K562 (cell line): ENCODE data around the gene HEXD. TPM values are rescaled to one million over a fixed set of nuclear protein-coding genes. Genes with fewer than 3 reads are reported as not detected.

Experiments
- ATAC-seq: fragments of 200-7000 bp; cut with Tn5 transposase; 3 replicates; pipeline ENCODE4 v1.9.1; 2020; ENCODE audit warnings: moderate library complexity
- BruUV-seq: library from RNA; stranded (reverse); fragments of 400-500 nt; replicated peaks from 2 replicates; lab custom pipeline; 2021; lab: Mats Ljungman, UMichigan
- CTCF ChIA-PET: fragments of 300-600 bp; formaldehyde crosslinking; extraction: SDS; loops from one replicate; lab custom pipeline; 2021; ENCODE audit warnings: low intra/inter-chr PET ratio; lab: Yijun Ruan, JAX
- POLR2A ChIA-PET: fragments of 300-600, 350-650 bp; sonication (Branson Sonifier 250); formaldehyde crosslinking; extraction: SDS; loops from one replicate; lab custom pipeline; 2021; ENCODE audit warnings: antibody characterized with exemption, inconsistent platforms; lab: Yijun Ruan, JAX
- DNase-seq, 4 experiments: peaks; one replicate each; pipeline versions ENCODE4 v3.0.0 to v3.0.0-alpha.2; 2011 to 2018; ENCODE audit warnings: low spot score in 3 of 4, mixed read lengths in 3 of 4; ENCODE audit errors: extremely low read depth in 1 of 4
- FAIRE-seq: peaks from 2 replicates; lab custom pipeline; 2011; peaks lifted over from hg19 to GRCh38; lab: Jason Lieb, UNC
- H2AFZ ChIP-seq: 2 replicates; pipeline ENCODE4 v1.6.0; 2011; ENCODE audit warnings: low read depth, low read length, control low read depth, inconsistent platforms
- H3K27ac ChIP-seq: fragments of 200-600 bp; 3 replicates; pipeline ENCODE4 v1.8.0; 2011; ENCODE audit warnings: low read depth, mild to moderate bottlenecking, control low read depth, inconsistent platforms, low read length, moderate library complexity, mixed read lengths; ENCODE audit errors: extremely low read depth
- H3K27me3 ChIP-seq, 2 experiments: fragments of 300-600 bp in 1 of 2; 2 replicates in 1 of 2; 3 replicates in 1 of 2; pipeline versions ENCODE4 v1.6.0 to v1.8.0; 2011; ENCODE audit warnings: inconsistent platforms in 2 of 2, low read length in 2 of 2, mild to moderate bottlenecking in 1 of 2, mixed read lengths in 1 of 2, moderate library complexity in 1 of 2; ENCODE audit not compliant: control insufficient read depth in 2 of 2, insufficient read depth in 2 of 2
- H3K36me3 ChIP-seq: fragments of 300-600 bp; 3 replicates; pipeline ENCODE4 v1.8.0; 2011; ENCODE audit warnings: mild to moderate bottlenecking, low read length, inconsistent platforms; ENCODE audit not compliant: control insufficient read depth, insufficient read depth
- H3K4me1 ChIP-seq, 2 experiments: fragments of 200-600 bp in 1 of 2; replicated peaks in 1 of 2; 2 replicates in 1 of 2; 3 replicates in 1 of 2; pipeline versions ENCODE4 v1.5.1 to v1.8.0; 2011; ENCODE audit warnings: inconsistent platforms in 2 of 2, low read length in 2 of 2, mild to moderate bottlenecking in 1 of 2, mixed read lengths in 1 of 2, moderate library complexity in 1 of 2; ENCODE audit not compliant: control insufficient read depth in 2 of 2, insufficient read depth in 2 of 2
- H3K4me2 ChIP-seq: 2 replicates; pipeline ENCODE4 v1.6.1; 2011; ENCODE audit warnings: low read length, control low read depth, inconsistent platforms, mixed read lengths; ENCODE audit not compliant: insufficient read depth
- H3K4me3 ChIP-seq: fragments of 200-600 bp; sonication (generic), shearing (Covaris generic); 2 replicates; pipeline ENCODE4 v1.5.1; 2016; ENCODE audit warnings: control low read depth, inconsistent platforms
- H3K79me2 ChIP-seq: fragments of 200-600 bp; 3 replicates; pipeline ENCODE4 v1.8.0; 2011; ENCODE audit warnings: low read length, inconsistent platforms; ENCODE audit not compliant: control insufficient read depth, insufficient read depth
- H3K9ac ChIP-seq, 2 experiments: 2 replicates each; pipeline versions ENCODE4 v1.6.0 to v1.6.1; 2011; ENCODE audit warnings: low read depth in 2 of 2, low read length in 2 of 2, control low read depth in 1 of 2, inconsistent platforms in 1 of 2, mild to moderate bottlenecking in 1 of 2, mixed read lengths in 1 of 2; ENCODE audit not compliant: insufficient read depth in 1 of 2
- H3K9me1 ChIP-seq: one replicate; pipeline ENCODE4 v1.6.0; 2011; ENCODE audit warnings: inconsistent platforms, mild to moderate bottlenecking, low read length, moderate library complexity; ENCODE audit not compliant: control insufficient read depth, insufficient read depth
- H3K9me3 ChIP-seq: replicated peaks from 2 replicates; pipeline ENCODE4 v1.5.1; 2011; ENCODE audit warnings: low read depth, low read length, inconsistent platforms; ENCODE audit not compliant: control insufficient read depth, insufficient read depth
- H4K20me1 ChIP-seq: replicated peaks from 2 replicates; pipeline ENCODE4 v1.6.1; 2011; ENCODE audit warnings: low read length, inconsistent platforms, mixed read lengths; ENCODE audit not compliant: control insufficient read depth, insufficient read depth
- ATF1 ChIP-seq, 2 experiments: fragments of 450-650 bp in 1 of 2; IDR thresholded peaks; 2 replicates each; pipeline ENCODE4 v1.6.1; 2016; ENCODE audit warnings: missing compliant biosample characterization in 1 of 2, missing genetic modification characterization in 1 of 2
- CXXC5 ChIP-seq: fragments of 250-450 bp; sonication (Bioruptor Pico); IDR thresholded peaks from 2 replicates; pipeline ENCODE4 v1.8.0; 2022; ENCODE audit warnings: inconsistent platforms, mild to moderate bottlenecking, moderate library complexity
- EP400 ChIP-seq: fragments of 450-650 bp; IDR thresholded peaks from 2 replicates; pipeline ENCODE4 v1.6.1; 2017; ENCODE audit warnings: antibody characterized with exemption, mild to moderate bottlenecking, moderate library complexity
- FOXK2 ChIP-seq, 2 experiments: fragments of 450-650 bp; IDR thresholded peaks in 1 of 2; conservative IDR thresholded peaks in 1 of 2; 2 replicates each; pipeline ENCODE4 v1.6.1; 2016; ENCODE audit warnings: low read depth in 2 of 2, mild to moderate bottlenecking in 1 of 2
- HBP1 ChIP-seq: fragments of 450-650 bp; formaldehyde crosslinking; IDR thresholded peaks from 2 replicates; pipeline ENCODE4 v1.4.0; 2022; ENCODE audit warnings: missing genetic modification characterization
- HNRNPL ChIP-seq: fragments of 200-400 bp; formaldehyde crosslinking; IDR thresholded peaks from 2 replicates; pipeline ENCODE4 v1.6.1; 2017; ENCODE audit warnings: low read depth, mild to moderate bottlenecking, low read length
- MNT ChIP-seq, 2 experiments: fragments of 450-650 bp; conservative IDR thresholded peaks; 2 replicates each; pipeline ENCODE4 v1.6.1; 2017; ENCODE audit warnings: mild to moderate bottlenecking in 2 of 2, moderate library complexity in 2 of 2
- MYNN ChIP-seq, 2 experiments: sonication (generic); formaldehyde crosslinking in 1 of 2; IDR thresholded peaks; 2 replicates each; pipeline versions ENCODE4 v1.5.0 to v1.6.1; 2016 to 2020; ENCODE audit warnings: antibody characterized with exemption in 1 of 2, missing genetic modification reagents in 1 of 2
- POLR2A ChIP-seq: fragments of 450-650 bp; conservative IDR thresholded peaks from 2 replicates; pipeline ENCODE4 v1.6.1; 2016
- SUPT5H ChIP-seq: fragments of 450-650 bp; IDR thresholded peaks from 2 replicates; pipeline ENCODE4 v1.6.1; 2016
- ZNF507 ChIP-seq: conservative IDR thresholded peaks from 2 replicates; pipeline ENCODE4 v1.6.1; 2017; ENCODE audit warnings: missing genetic modification characterization, missing compliant biosample characterization
- ZNF592 ChIP-seq: fragments of 450-650 bp; IDR thresholded peaks from 2 replicates; pipeline ENCODE4 v1.6.1; 2017; ENCODE audit warnings: antibody characterized with exemption, mild to moderate bottlenecking
- WGBS: fragments of 100-300 bp; shearing (Covaris generic); methylation state at CpG from one replicate; pipeline ENCODE4 v1.1.6; 2016; ENCODE audit warnings: low coverage, mixed read lengths; ENCODE audit not compliant: insufficient coverage; ENCODE audit errors: missing lambda C conversion rate; 5-methylcytosine and 5-hydroxymethylcytosine counted together
- in situ Hi-C: fragments of 300-500 bp; cut with MboI; formaldehyde crosslinking; loops from 4 replicates; pipeline ENCODE4 v1.15.0; 2018; ENCODE audit warnings: inconsistent platforms, mixed read lengths
- intact Hi-C: fragments of 100-400 bp; cut with micrococcal nuclease; formaldehyde crosslinking; loops from 2 replicates; pipeline ENCODE4 v1.14.2; 2022
- polyA plus RNA-seq, 8 experiments: library from polyadenylated mRNA; depleted of rRNA in 4 of 8; stranded (reverse) in 5 of 8; unstranded in 3 of 8; fragments of >200 nt; fragmentation: Nextera tagmentation in 2 of 8; fragmentation: Illumina TruSeq in 1 of 8; extraction: Ambion mirVana in 2 of 8; extraction: Trizol in 1 of 8; gene quantifications; 2 replicates each; pipeline versions ENCODE4 v1.2.1 to v1.2.3, GENCODE V29; 2011 to 2014; ENCODE audit warnings: inconsistent platforms in 1 of 8, missing spikeins in 1 of 8
- total RNA-seq, 7 experiments: library from RNA; depleted of rRNA in 6 of 7; stranded (reverse); fragments of >200 nt in 6 of 7; fragmentation: Illumina TruSeq in 2 of 7; extraction: Trizol in 2 of 7; gene quantifications; 2 replicates each; pipeline versions ENCODE4 v1.2.1 to v1.2.3, GENCODE V29; 2011 to 2021; ENCODE audit warnings: low replicate concordance in 1 of 7

The HEXD gene
- total and polyA plus RNA-seq, 9 of the 15 experiments (the other 6 are each of a cell fraction or from before 2014, with no cell fraction given): 1.0 to 25.3 (median 10.0) TPM

- ATAC-seq (no peak), DNase-seq (peak in 1 of 4 experiments; percentile 12), FAIRE-seq (no peak)
- no peak overlapping the region for H3K4me3 ChIP-seq
- in situ Hi-C loops (no loop called here), intact Hi-C loops (no loop called here)
- H3K9me1 ChIP-seq: peaks cover 6% of the 10 kb centered on the region
- peaks cover 95% of the 10 kb centered on the region for H3K36me3 ChIP-seq
- H3K27ac ChIP-seq: no peak overlapping the region; the same call in 2 of the 3 replicates
- H3K4me1 ChIP-seq: peaks cover 45 to 46% of the 10 kb centered on the region in 2 experiments
- BruUV-seq: no TSS peak
- TF ChIP-seq ZNF592: 0 out of 2 replicates have a peak, but pooled peaks have one; percentile 19
- no peak for TF ChIP-seq HBP1 (CRISPR knock-in tag)
- peak; percentile 32 to 33; a peak in 2 of 4 replicates for TF ChIP-seq MNT (conservative IDR thresholded peaks at IDR 0.05)
- TF ChIP-seq CXXC5 (CRISPR knock-in tag): no peak
- TF ChIP-seq ZNF507 (tag): no peak
- no peak for TF ChIP-seq EP400
- TF ChIP-seq ATF1 (CRISPR knock-in tag; IDR thresholded peaks at IDR 0.05): no peak
- no peak for TF ChIP-seq ATF1 (tag; IDR thresholded peaks at IDR 0.05)
- no peak for TF ChIP-seq HNRNPL
- TF ChIP-seq FOXK2 (conservative IDR thresholded peaks at IDR 0.05 in 1 of 2, IDR thresholded peaks at IDR 0.05 in 1 of 2; ENCODE audit: low read depth in 2 of 2): peak; percentile 63 to 71; a peak in 3 of 4 replicates
- TF ChIP-seq MYNN (IDR thresholded peaks at IDR 0.05): peak; percentile 57; the same call in 1 of the 2 replicates
- TF ChIP-seq MYNN (CRISPR knock-in tag; IDR thresholded peaks at IDR 0.05): no peak
- 0 out of 2 replicates have a peak, but pooled peaks have one; percentile 24 for TF ChIP-seq SUPT5H
- TF ChIP-seq POLR2A: no peak
- no peak overlapping the region; the same call in 1 of the 2 replicates for H3K4me2 ChIP-seq
- WGBS: 75% methylated on average over 7 of the region's 7 CpGs
- H4K20me1 ChIP-seq: no peaks in the 10 kb centered on the region
- H3K79me2 ChIP-seq: peaks cover 84% of the 10 kb centered on the region
- peak overlapping the region in 1 of 2 experiments; percentile 59; a peak in 1 of 4 replicates for H3K9ac ChIP-seq
- H3K9me3 ChIP-seq: no peaks in the 10 kb centered on the region
- CTCF ChIA-PET: no interaction called here
- POLR2A ChIA-PET: interaction anchor here (1.1 kb wide), 1 partner anchor 10 kb away, joined by 5 read pairs; no protein-coding TSS in a partner anchor
- H3K27me3 ChIP-seq: no peaks in the 10 kb centered on the region; a peak in 1 of 5 replicates
- no peak overlapping the region for H2AFZ ChIP-seq
These were observed 47.0 kb downstream of the HEXD start for GRCh38 chr17:82465023-82465603.
